Measurements from ENCODE around the gene GPC6.

DNA sequence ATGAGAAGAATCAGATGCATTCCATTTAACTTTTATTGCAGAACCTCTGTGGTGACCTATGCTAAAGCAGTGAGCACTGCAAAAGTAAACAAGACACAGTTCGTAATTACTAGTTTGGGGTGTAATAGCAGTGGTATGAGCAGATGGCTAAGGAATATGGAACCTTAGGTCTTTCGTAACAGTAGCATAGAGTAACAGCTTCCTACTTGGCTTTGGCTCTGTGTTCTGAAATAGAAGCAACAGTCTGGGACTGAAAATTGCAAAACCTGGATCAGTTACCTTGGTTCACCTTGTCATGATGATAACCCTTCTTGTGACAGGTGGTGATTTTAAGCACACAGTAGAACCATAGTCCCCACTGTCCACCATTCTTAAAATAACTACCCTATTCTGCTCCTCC is 303.4 kb downstream of the GPC6 start:
- TF ChIP-seq, protein P1, sequence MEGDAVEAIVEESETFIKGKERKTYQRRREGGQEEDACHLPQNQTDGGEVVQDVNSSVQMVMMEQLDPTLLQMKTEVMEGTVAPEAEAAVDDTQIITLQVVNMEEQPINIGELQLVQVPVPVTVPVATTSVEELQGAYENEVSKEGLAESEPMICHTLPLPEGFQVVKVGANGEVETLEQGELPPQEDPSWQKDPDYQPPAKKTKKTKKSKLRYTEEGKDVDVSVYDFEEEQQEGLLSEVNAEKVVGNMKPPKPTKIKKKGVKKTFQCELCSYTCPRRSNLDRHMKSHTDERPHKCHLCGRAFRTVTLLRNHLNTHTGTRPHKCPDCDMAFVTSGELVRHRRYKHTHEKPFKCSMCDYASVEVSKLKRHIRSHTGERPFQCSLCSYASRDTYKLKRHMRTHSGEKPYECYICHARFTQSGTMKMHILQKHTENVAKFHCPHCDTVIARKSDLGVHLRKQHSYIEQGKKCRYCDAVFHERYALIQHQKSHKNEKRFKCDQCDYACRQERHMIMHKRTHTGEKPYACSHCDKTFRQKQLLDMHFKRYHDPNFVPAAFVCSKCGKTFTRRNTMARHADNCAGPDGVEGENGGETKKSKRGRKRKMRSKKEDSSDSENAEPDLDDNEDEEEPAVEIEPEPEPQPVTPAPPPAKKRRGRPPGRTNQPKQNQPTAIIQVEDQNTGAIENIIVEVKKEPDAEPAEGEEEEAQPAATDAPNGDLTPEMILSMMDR (IDR thresholded peaks at IDR 0.05): no peak
- TF ChIP-seq EZH2 (IDR thresholded peaks at IDR 0.05; ENCODE audit: borderline replicate concordance, insufficient read depth, low read depth, low read length, poor library complexity, severe bottlenecking): no peak

All from B cell (primary cell).